Thoracic aorta (tissue), 2 donors: ENCODE data around the gene SASH3. TPM values are rescaled to one million over a fixed set of nuclear protein-coding genes. Genes with fewer than 3 reads are reported as not detected.

ENCODE experiments used
- ATAC-seq: fragments of 150-250 bp; one replicate; pipeline ENCODE4 v1.8.0; 2017; ENCODE audit warnings: low read depth; ENCODE audit not compliant: insufficient number of reproducible peaks, low FRiP score
- DNase-seq: peaks from one replicate; pipeline ENCODE4 v3.0.0-alpha.2; 2020; ENCODE audit warnings: low spot score
- H3K27ac ChIP-seq, 2 donors: fragments of 200-600 bp; sonication (generic); 1 replicate in 1 of 2; 2 replicates in 1 of 2; pipeline ENCODE4 v1.5.1; 2016; ENCODE audit warnings: mild to moderate bottlenecking in 2 of 2, moderate library complexity in 2 of 2
- H3K27me3 ChIP-seq: fragments of 200-600 bp; sonication (generic); replicated peaks from 2 replicates; pipeline ENCODE4 v1.6.0; 2016; ENCODE audit warnings: mild to moderate bottlenecking; ENCODE audit not compliant: insufficient read depth
- H3K36me3 ChIP-seq: fragments of 200-600 bp; sonication (generic); one replicate; pipeline ENCODE4 v1.5.1; 2016
- H3K4me1 ChIP-seq, 2 donors: fragments of 200-600 bp; sonication (generic); 1 replicate in 1 of 2; 2 replicates in 1 of 2; pipeline versions ENCODE4 v1.5.1 to v1.6.0; 2016; ENCODE audit warnings: low read depth in 2 of 2, mild to moderate bottlenecking in 1 of 2; ENCODE audit not compliant: control insufficient read depth in 1 of 2
- H3K4me3 ChIP-seq: fragments of 200-600 bp; sonication (generic); 2 replicates; pipeline ENCODE4 v1.5.1; 2016; ENCODE audit warnings: mild to moderate bottlenecking
- H3K9me3 ChIP-seq: fragments of 200-600 bp; sonication (generic); 2 replicates; pipeline ENCODE4 v1.5.1; 2016
- CTCF ChIP-seq: fragments of 200-600 bp; sonication (generic); IDR thresholded peaks from one replicate; pipeline ENCODE4 v1.5.1; 2019; ENCODE audit warnings: antibody characterized with exemption
- total RNA-seq, 2 donors: library from RNA; depleted of rRNA; stranded (reverse); fragments of >200 nt; gene quantifications; one replicate each; pipeline versions ENCODE4 v1.1.0 to v1.2.3, GENCODE V29; 2016

Gene SASH3
- total RNA-seq, result 10 to 100 TPM; 12.4 to 16.2 TPM

GRCh38 chrX:129779747-129780146 lies at the start of gene SASH3:
SASH3 (plus strand) TSS chrX:129779949; CDS start chrX:129780098, 149 bp downstream.
- ATAC-seq, result no peak
- TF ChIP-seq CTCF, result no peak
- H3K4me3 ChIP-seq, result peak within 1 kb of the TSS; percentile 56

GRCh38 chrX:129731228-129731627 lies 48.5 kb upstream of the SASH3 start:
- no peaks in the 10 kb centered on the region for H3K36me3 ChIP-seq
- no peaks in the 10 kb centered on the region for H3K9me3 ChIP-seq
- no peak for TF ChIP-seq CTCF
- H3K27me3 ChIP-seq, result no peaks in the 10 kb centered on the region
- no peak overlapping the region for H3K4me3 ChIP-seq
- H3K27ac ChIP-seq, result no peak overlapping the region
- DNase-seq, result no peak
- ATAC-seq, result no peak
- no peaks in the 10 kb centered on the region for H3K4me1 ChIP-seq

More at GRCh38 chrX:129779747-129780146, at the start of gene SASH3:
- no peaks in the 10 kb centered on the region for H3K27me3 ChIP-seq
- no peaks in the 10 kb centered on the region for H3K36me3 ChIP-seq
- no peaks in the 10 kb centered on the region for H3K9me3 ChIP-seq
- DNase-seq, result no peak
- H3K27ac ChIP-seq, result no peak within 1 kb of the TSS
- H3K4me1 ChIP-seq, result no peaks in the 10 kb centered on the region

GRCh38 chrX:129732857-129733256 lies 46.9 kb upstream of the SASH3 start:
- Histone ChIP-seq H3K27me3 (no peaks in the 10 kb centered on the region), H3K4me3 (no peak overlapping the region), H3K4me1 (no peaks in the 10 kb centered on the region), H3K27ac (no peak overlapping the region), H3K9me3 (no peaks in the 10 kb centered on the region), H3K36me3 (no peaks in the 10 kb centered on the region)
- TF ChIP-seq CTCF, result no peak
- ATAC-seq (no peak), DNase-seq (no peak)

GRCh38 chrX:129733335-129733734 lies 46.4 kb upstream of the SASH3 start:
- Histone ChIP-seq H3K27me3 (no peaks in the 10 kb centered on the region), H3K4me1 (no peaks in the 10 kb centered on the region), H3K27ac (no peak overlapping the region), H3K4me3 (no peak overlapping the region), H3K9me3 (no peaks in the 10 kb centered on the region), H3K36me3 (no peaks in the 10 kb centered on the region)
- ATAC-seq (no peak), DNase-seq (no peak)
- TF ChIP-seq CTCF, result no peak

GRCh38 chrX:129736491-129736890 lies 43.3 kb upstream of the SASH3 start:
- no peaks in the 10 kb centered on the region for H3K27me3 ChIP-seq
- no peaks in the 10 kb centered on the region for H3K4me1 ChIP-seq
- H3K4me3 ChIP-seq, result no peak overlapping the region
- H3K9me3 ChIP-seq, result no peaks in the 10 kb centered on the region
- TF ChIP-seq CTCF, result no peak
- H3K27ac ChIP-seq, result no peak overlapping the region
- DNase-seq (no peak), ATAC-seq (no peak)
- no peaks in the 10 kb centered on the region for H3K36me3 ChIP-seq
